Right ventricle myocardium superior (tissue), 1 donor: ENCODE results near the gene TTC9B. TPM values are rescaled to one million over a fixed set of nuclear protein-coding genes. Genes with fewer than 3 reads are reported as not detected.
A peak's percentile ranks its signal among the peaks of the same experiment; 100 is the strongest.

Experiments used
- ATAC-seq: fragments of 200-7000 bp; cut with Tn5 transposase; one replicate; pipeline ENCODE4 v1.9.1; 2020; ENCODE audit warnings: mild to moderate bottlenecking; ENCODE audit not compliant: poor library complexity
- DNase-seq: peaks from one replicate; pipeline ENCODE4 v3.0.0-alpha.2; 2020
- intact Hi-C: fragments of 100-400 bp; cut with DNase I; formaldehyde crosslinking; loops from one replicate; pipeline ENCODE4 v1.11.2; 2022
- total RNA-seq: library from RNA; stranded (reverse); fragmentation: NEBNext Ultra II Directional; extraction: Animal tissue kit (Norgen Biotek cat#: 25700); gene quantifications from one replicate; pipeline ENCODE4 v1.2.1, GENCODE V29; 2021
- donor health status: DM: no; HTN: yes; CAD: no; lungs with severe emphysema.

Gene TTC9B
- total RNA-seq, 1 donor from 2014 or later = not detected

GRCh38 chr19:40251244-40251643, 33.1 kb upstream of the TTC9B start:
- intact Hi-C loops = no loop called here
- no peak for ATAC-seq
- DNase-seq = no peak

- no peak for ATAC-seq
- intact Hi-C loops = no loop called here
- DNase-seq = peak; percentile 10
Observed at GRCh38 chr19:40249781-40250180, 31.6 kb upstream of the TTC9B start.

- intact Hi-C loops = no loop called here
- ATAC-seq (no peak), DNase-seq (peak; percentile 17)
Observed at GRCh38 chr19:40249201-40249600, 31.0 kb upstream of the TTC9B start.

GRCh38 chr19:40247735-40248262, 29.6 kb upstream of the TTC9B start:
- DNase-seq = peak; percentile 38
- ATAC-seq = no peak

GRCh38 chr19:40247178-40247577, 29.0 kb upstream of the TTC9B start:
- peak; percentile 17 for DNase-seq
- intact Hi-C loops = no loop called here
- no peak for ATAC-seq

More at GRCh38 chr19:40247735-40248262, 29.6 kb upstream of the TTC9B start:
- intact Hi-C loops = no loop called here

- DNase-seq (no peak), ATAC-seq (no peak)
- intact Hi-C loops = no loop called here
Observed at GRCh38 chr19:40246292-40247073, 28.3 kb upstream of the TTC9B start.

GRCh38 chr19:40245506-40246128, 27.4 kb upstream of the TTC9B start:
- ATAC-seq = no peak
- intact Hi-C loops = no loop called here

GRCh38 chr19:40244579-40245317, 26.6 kb upstream of the TTC9B start:
- intact Hi-C loops = no loop called here
- peak; percentile 34 for DNase-seq

More at GRCh38 chr19:40245506-40246128, 27.4 kb upstream of the TTC9B start:
- DNase-seq = peak; percentile 40

GRCh38 chr19:40243181-40243580, 25.0 kb upstream of the TTC9B start:
- DNase-seq = peak; percentile 31
- ATAC-seq = no peak
- intact Hi-C loops = no loop called here

More at GRCh38 chr19:40244579-40245317, 26.6 kb upstream of the TTC9B start:
- ATAC-seq = no peak

GRCh38 chr19:40242480-40242879, 24.3 kb upstream of the TTC9B start:
- intact Hi-C loops = no loop called here
- peak; percentile 34 for DNase-seq
- peak; percentile 4 for ATAC-seq

- ATAC-seq = peak; percentile 92
- DNase-seq = peak; percentile 84
- intact Hi-C loops = no loop called here
Observed at GRCh38 chr19:40241809-40242384, 23.7 kb upstream of the TTC9B start.

- no peak for ATAC-seq
- DNase-seq = peak; percentile 14
- intact Hi-C loops = no loop called here
Observed at GRCh38 chr19:40241125-40241808, 23.1 kb upstream of the TTC9B start.

- ATAC-seq (no peak), DNase-seq (peak; percentile 13)
- intact Hi-C loops = no loop called here
Observed at GRCh38 chr19:40240332-40240731, 22.1 kb upstream of the TTC9B start.

GRCh38 chr19:40239415-40240226, 21.4 kb upstream of the TTC9B start:
- ATAC-seq (no peak), DNase-seq (peak; percentile 24)
- intact Hi-C loops = no loop called here

- ATAC-seq (no peak), DNase-seq (peak; percentile 14)
- intact Hi-C loops = no loop called here
Observed at GRCh38 chr19:40238775-40239174, 20.6 kb upstream of the TTC9B start.

GRCh38 chr19:40237791-40238190, 19.6 kb upstream of the TTC9B start:
- DNase-seq (peak; percentile 26), ATAC-seq (no peak)
- intact Hi-C loops = no loop called here

GRCh38 chr19:40236366-40236765, 18.2 kb upstream of the TTC9B start:
- ATAC-seq = no peak
- no peak for DNase-seq
- intact Hi-C loops = no loop called here

GRCh38 chr19:40236026-40236355, 17.8 kb upstream of the TTC9B start:
- intact Hi-C loops = no loop called here
- ATAC-seq = no peak
- DNase-seq = peak; percentile 34
